Loucy (cell line): Measurements from ENCODE around the gene SLC17A3.

Experiments used
- H2AFZ ChIP-seq: fragments of 200-600 bp; sonication (generic); 2 replicates; pipeline ENCODE4 v1.6.0; 2016; ENCODE audit warnings: antibody characterized with exemption, mild to moderate bottlenecking, low read length, moderate library complexity
- H3F3A ChIP-seq: fragments of 200-600 bp; 2 replicates; pipeline ENCODE4 v1.6.0; 2016; ENCODE audit warnings: antibody characterized with exemption, low read depth, mild to moderate bottlenecking
- H3K27me3 ChIP-seq: fragments of 200-600 bp; sonication (generic); 2 replicates; pipeline ENCODE4 v1.6.1; 2014; ENCODE audit warnings: low read length, mild to moderate bottlenecking; ENCODE audit not compliant: insufficient read depth, poor library complexity, severe bottlenecking
- H3K36me3 ChIP-seq: fragments of 200-600 bp; sonication (generic); 2 replicates; pipeline ENCODE4 v1.6.1; 2016; ENCODE audit warnings: low read length; ENCODE audit not compliant: insufficient read depth
- H3K4me1 ChIP-seq: fragments of 200-600 bp; sonication (generic); 2 replicates; pipeline ENCODE4 v1.5.1; 2014; ENCODE audit warnings: low read length, mild to moderate bottlenecking; ENCODE audit not compliant: insufficient read depth, poor library complexity, severe bottlenecking
- H3K4me2 ChIP-seq: fragments of 200-600 bp; sonication (generic); 2 replicates; pipeline ENCODE4 v1.6.0; 2014; ENCODE audit warnings: antibody characterized with exemption, low read length, low read depth, mild to moderate bottlenecking; ENCODE audit not compliant: poor library complexity, severe bottlenecking
- H3K4me3 ChIP-seq: fragments of 200-600 bp; sonication (generic); 2 replicates; pipeline ENCODE4 v1.5.1; 2014; ENCODE audit warnings: low read length, mild to moderate bottlenecking, mixed read lengths; ENCODE audit not compliant: poor library complexity, severe bottlenecking
- H3K79me2 ChIP-seq: fragments of 200-600 bp; sonication (generic); 2 replicates; pipeline ENCODE4 v1.6.1; 2014; ENCODE audit warnings: low read length; ENCODE audit not compliant: insufficient read depth
- H3K9ac ChIP-seq: fragments of 200-600 bp; sonication (generic); 2 replicates; pipeline ENCODE4 v1.6.0; 2014; ENCODE audit warnings: mild to moderate bottlenecking, low read depth, low read length, moderate library complexity; ENCODE audit not compliant: poor library complexity, severe bottlenecking
- H3K9me2 ChIP-seq: fragments of 200-600 bp; sonication (generic); replicated peaks from 2 replicates; pipeline ENCODE4 v1.6.1; 2016; ENCODE audit warnings: low read depth, low read length, mixed read lengths
- H3K9me3 ChIP-seq: fragments of 200-600 bp; sonication (generic); 2 replicates; pipeline ENCODE4 v1.6.1; 2014; ENCODE audit warnings: mild to moderate bottlenecking, antibody characterized with exemption, low read length, low read depth; ENCODE audit not compliant: insufficient read depth
- H4K20me1 ChIP-seq: fragments of 200-600 bp; sonication (generic); 2 replicates; pipeline ENCODE4 v1.6.0; 2014; ENCODE audit warnings: antibody characterized with exemption, low read length, mild to moderate bottlenecking; ENCODE audit not compliant: insufficient read depth, poor library complexity, severe bottlenecking
- EZH2phosphoT487 ChIP-seq: fragments of 200-600 bp; IDR thresholded peaks from 2 replicates; pipeline ENCODE4 v1.6.1; 2018; ENCODE audit warnings: antibody characterized with exemption, mild to moderate bottlenecking, moderate library complexity, borderline replicate concordance
- TF ChIP-seq, protein P1 (sequence below): fragments of 200-600 bp; sonication (generic); conservative IDR thresholded peaks from 2 replicates; pipeline ENCODE4 v1.5.1; 2014; ENCODE audit warnings: mild to moderate bottlenecking, antibody characterized with exemption, low read length

The SLC17A3 gene

DNA sequence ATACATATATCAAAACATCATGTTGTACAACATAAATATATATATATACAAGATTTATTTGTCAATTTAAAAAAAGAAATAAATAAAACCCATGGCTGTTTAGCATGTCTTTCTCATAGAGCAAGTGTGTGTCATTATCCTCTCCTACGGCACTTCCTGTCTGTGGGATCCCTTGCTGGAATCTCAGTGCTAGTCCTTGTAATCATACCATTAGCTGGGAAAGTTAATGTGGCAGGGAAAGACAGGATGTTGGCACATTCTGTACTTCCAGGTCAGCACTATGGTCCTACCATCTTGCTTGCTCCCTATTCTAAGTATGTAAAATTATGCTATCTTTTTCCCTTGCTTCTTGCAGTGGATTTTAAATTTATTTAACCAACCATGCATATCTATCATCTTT is 9.5 kb upstream of the SLC17A3 start:
- Histone ChIP-seq H3F3A (no peaks in the 10 kb centered on the region), H3K9ac (no peak overlapping the region), H3K4me1 (no peaks in the 10 kb centered on the region), H3K27me3 (no peaks in the 10 kb centered on the region), H3K36me3 (no peaks in the 10 kb centered on the region), H3K4me3 (no peak overlapping the region), H2AFZ (no peak overlapping the region), H3K9me2 (no peaks in the 10 kb centered on the region), H3K79me2 (no peaks in the 10 kb centered on the region), H3K9me3 (no peaks in the 10 kb centered on the region), H3K4me2 (no peak overlapping the region), H4K20me1 (no peaks in the 10 kb centered on the region)
- TF ChIP-seq EZH2phosphoT487 = no peak
- TF ChIP-seq, protein P1, sequence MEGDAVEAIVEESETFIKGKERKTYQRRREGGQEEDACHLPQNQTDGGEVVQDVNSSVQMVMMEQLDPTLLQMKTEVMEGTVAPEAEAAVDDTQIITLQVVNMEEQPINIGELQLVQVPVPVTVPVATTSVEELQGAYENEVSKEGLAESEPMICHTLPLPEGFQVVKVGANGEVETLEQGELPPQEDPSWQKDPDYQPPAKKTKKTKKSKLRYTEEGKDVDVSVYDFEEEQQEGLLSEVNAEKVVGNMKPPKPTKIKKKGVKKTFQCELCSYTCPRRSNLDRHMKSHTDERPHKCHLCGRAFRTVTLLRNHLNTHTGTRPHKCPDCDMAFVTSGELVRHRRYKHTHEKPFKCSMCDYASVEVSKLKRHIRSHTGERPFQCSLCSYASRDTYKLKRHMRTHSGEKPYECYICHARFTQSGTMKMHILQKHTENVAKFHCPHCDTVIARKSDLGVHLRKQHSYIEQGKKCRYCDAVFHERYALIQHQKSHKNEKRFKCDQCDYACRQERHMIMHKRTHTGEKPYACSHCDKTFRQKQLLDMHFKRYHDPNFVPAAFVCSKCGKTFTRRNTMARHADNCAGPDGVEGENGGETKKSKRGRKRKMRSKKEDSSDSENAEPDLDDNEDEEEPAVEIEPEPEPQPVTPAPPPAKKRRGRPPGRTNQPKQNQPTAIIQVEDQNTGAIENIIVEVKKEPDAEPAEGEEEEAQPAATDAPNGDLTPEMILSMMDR = no peak

DNA sequence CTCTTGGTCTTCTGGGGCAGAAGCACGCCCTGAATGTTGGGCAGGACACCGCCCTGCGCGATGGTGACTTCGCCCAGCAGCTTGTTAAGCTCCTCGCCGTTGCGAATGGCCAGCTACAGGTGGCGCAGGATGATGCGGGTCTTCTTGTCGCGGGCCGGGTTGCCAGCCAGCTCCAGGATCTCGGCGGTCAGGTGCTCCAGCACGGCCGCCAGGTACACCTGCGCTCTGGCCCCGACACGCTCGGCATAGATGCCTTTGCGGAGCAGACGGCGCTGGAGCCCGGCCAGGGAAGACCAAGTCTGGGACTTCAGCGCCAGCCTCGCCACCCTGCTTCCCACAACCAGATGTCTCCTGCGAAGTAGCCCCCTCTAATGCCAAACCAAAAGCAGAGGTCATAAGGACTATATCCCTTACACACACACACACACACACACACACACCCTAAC is 8.0 kb upstream of the SLC17A3 start:
- no peaks in the 10 kb centered on the region for H3K9me2 ChIP-seq
- no peak for TF ChIP-seq EZH2phosphoT487
- TF ChIP-seq, protein P1 = no peak
- H3K9me3 ChIP-seq = no peaks in the 10 kb centered on the region
- H3K9ac ChIP-seq = no peak overlapping the region
- H4K20me1 ChIP-seq = no peaks in the 10 kb centered on the region
- H3F3A ChIP-seq = no peaks in the 10 kb centered on the region
- no peaks in the 10 kb centered on the region for H3K27me3 ChIP-seq
- no peak overlapping the region for H3K4me2 ChIP-seq
- no peaks in the 10 kb centered on the region for H3K79me2 ChIP-seq
- H3K36me3 ChIP-seq = no peaks in the 10 kb centered on the region
- H3K4me1 ChIP-seq = no peaks in the 10 kb centered on the region
- H3K4me3 ChIP-seq = no peak overlapping the region
- H2AFZ ChIP-seq = no peak overlapping the region

- Histone ChIP-seq H2AFZ (no peak overlapping the region), H4K20me1 (no peaks in the 10 kb centered on the region), H3K4me1 (no peaks in the 10 kb centered on the region), H3K36me3 (no peaks in the 10 kb centered on the region), H3K27me3 (no peaks in the 10 kb centered on the region), H3K9me3 (no peaks in the 10 kb centered on the region), H3K9me2 (no peaks in the 10 kb centered on the region), H3K4me2 (no peak overlapping the region), H3F3A (no peaks in the 10 kb centered on the region), H3K4me3 (no peak overlapping the region), H3K9ac (no peak overlapping the region), H3K79me2 (no peaks in the 10 kb centered on the region)
- no peak for TF ChIP-seq EZH2phosphoT487
- TF ChIP-seq, protein P1 = no peak
Measured at GRCh38 chr6:25880601-25881000, 6.6 kb upstream of the SLC17A3 start.
